Spleen (tissue), 11 donors: ENCODE results near the gene PPP1R3A. TPM values are rescaled to one million over a fixed set of nuclear protein-coding genes. Genes with fewer than 3 reads are reported as not detected.

Experiments
- DNase-seq: peaks from one replicate; pipeline ENCODE4 v3.0.0-alpha.2; 2020
- H3K27ac ChIP-seq, 8 donors: fragments of 200-600 bp; sonication (generic) in 7 of 8; 1 replicate in 4 of 8; 2 replicates in 4 of 8; pipeline versions ENCODE4 v1.5.0 to v1.8.0; 2016 to 2021; ENCODE audit warnings: inconsistent platforms in 4 of 8, mild to moderate bottlenecking in 4 of 8, moderate library complexity in 1 of 8
- H3K27me3 ChIP-seq, 7 donors: fragments of 200-600 bp; sonication (generic) in 6 of 7; replicated peaks in 1 of 7; 1 replicate in 4 of 7; 2 replicates in 3 of 7; pipeline versions ENCODE4 v1.5.0 to v1.8.0; 2016 to 2021; ENCODE audit warnings: inconsistent platforms in 3 of 7, mild to moderate bottlenecking in 1 of 7
- H3K36me3 ChIP-seq, 6 donors: fragments of 200-600 bp; sonication (generic) in 5 of 6; 1 replicate in 4 of 6; 2 replicates in 2 of 6; pipeline versions ENCODE4 v1.5.0 to v1.8.0; 2016 to 2021; ENCODE audit warnings: inconsistent platforms in 2 of 6
- H3K4me1 ChIP-seq, 6 donors: fragments of 200-600 bp; sonication (generic) in 5 of 6; 1 replicate in 3 of 6; 2 replicates in 3 of 6; pipeline versions ENCODE4 v1.5.0 to v1.8.0; 2016 to 2021; ENCODE audit warnings: inconsistent platforms in 3 of 6
- H3K4me3 ChIP-seq, 8 donors: fragments of 200-600 bp; sonication (generic) in 7 of 8; 1 replicate in 4 of 8; 2 replicates in 4 of 8; pipeline versions ENCODE4 v1.5.0 to v1.8.0; 2016 to 2021; ENCODE audit warnings: inconsistent platforms in 4 of 8, mild to moderate bottlenecking in 4 of 8, moderate library complexity in 2 of 8
- H3K9me3 ChIP-seq, 8 donors: fragments of 200-600 bp; sonication (generic) in 7 of 8; 1 replicate in 4 of 8; 2 replicates in 4 of 8; pipeline versions ENCODE4 v1.5.0 to v1.8.0; 2016 to 2021; ENCODE audit warnings: inconsistent platforms in 4 of 8
- CTCF ChIP-seq, 11 experiments: fragments of 200-600 bp in 7 of 11; fragments of 450-650 bp in 4 of 11; sonication (generic) in 4 of 11; IDR thresholded peaks in 8 of 11; conservative IDR thresholded peaks in 3 of 11; 1 replicate in 7 of 11; 2 replicates in 4 of 11; pipeline versions ENCODE4 v1.4.0 to v1.8.0; 2016 to 2021; ENCODE audit warnings: antibody characterized with exemption in 11 of 11, inconsistent platforms in 4 of 11, mild to moderate bottlenecking in 1 of 11
- POLR2A ChIP-seq, 3 donors: fragments of 450-650 bp; IDR thresholded peaks; one replicate each; pipeline ENCODE4 v1.5.1; 2017; ENCODE audit warnings: antibody characterized with exemption in 3 of 3, mild to moderate bottlenecking in 1 of 3
- POLR2AphosphoS5 ChIP-seq, 3 donors: sonication (generic); formaldehyde crosslinking; IDR thresholded peaks; one replicate each; pipeline ENCODE4 v1.5.1; 2017; ENCODE audit warnings: antibody characterized with exemption in 3 of 3
- WGBS, 5 donors: extraction: QIAGEN DNeasy Blood & Tissue Kit in 3 of 5; methylation state at CpG; one replicate each; pipeline versions ENCODE4 v1.1.5 to v1.1.7; 2013 to 2018; 5-methylcytosine and 5-hydroxymethylcytosine counted together
- intact Hi-C: fragments of 100-400 bp; cut with DNase I; formaldehyde crosslinking; loops from one replicate; pipeline ENCODE4 v1.15.0; 2023; ENCODE audit warnings: low total_unique reads
- polyA plus RNA-seq, 3 donors: library from polyadenylated mRNA; stranded (reverse); fragments of 200-250 nt; gene quantifications; one replicate each; pipeline ENCODE4 v1.2.1, GENCODE V29; 2013
- total RNA-seq, 7 donors: library from RNA; depleted of rRNA in 3 of 7; stranded (reverse); fragments of >200 nt in 3 of 7; fragmentation: NEBNext Ultra II Directional in 4 of 7; extraction: Animal tissue kit (Norgen Biotek cat#: 25700) in 4 of 7; gene quantifications; one replicate each; pipeline versions ENCODE4 v1.1.0 to v1.2.1, GENCODE V29; 2016 to 2021
- donor health status: healthy with polysubstance abuse.
- donor health status: DM: no; HTN: no; CAD: no; lungs with moderate emphysema.
- donor health status: DM: no; HTN: no; CAD: no.
- donor health status: Bipolar disorder and iron deficiency.
- donor health status: healthy.
- donor health status: DM: no; HTN: no; CAD: no.
- donor health status: DM: yes; HTN: yes; CAD: no.

The PPP1R3A gene
- total and polyA plus RNA-seq, 10 donors = not detected

- TF ChIP-seq POLR2A (IDR thresholded peaks at IDR 0.05) (no peak), POLR2AphosphoS5 (IDR thresholded peaks at IDR 0.05) (no peak), CTCF (IDR thresholded peaks at IDR 0.05 in 8 of 11, conservative IDR thresholded peaks at IDR 0.05 in 3 of 11) (no peak)
- Histone ChIP-seq H3K4me1 (no peaks in the 10 kb centered on the region), H3K27ac (no peak overlapping the region), H3K27me3 (no peaks in the 10 kb centered on the region), H3K9me3 (no peaks in the 10 kb centered on the region), H3K36me3 (no peaks in the 10 kb centered on the region), H3K4me3 (no peak overlapping the region)
- DNase-seq = no peak
- 77 to 94% (median 85%) methylated on average over 2 of the region's 2 CpGs for WGBS, 5 donors
- intact Hi-C loops = no loop called here
Measured at GRCh38 chr7:113875224-113875623, 43.6 kb downstream of the PPP1R3A start.

GRCh38 chr7:113873554-113874151, 45.2 kb downstream of the PPP1R3A start:
- DNase-seq = no peak
- WGBS, 5 donors = 65 to 83% (median 72%) methylated on average over 2 of the region's 2 CpGs

GRCh38 chr7:113872981-113873380, 45.8 kb downstream of the PPP1R3A start:
- 92 to 96% (median 94%) methylated on average over 1 of the region's 1 CpG for WGBS, 5 donors
- DNase-seq = no peak

More at GRCh38 chr7:113873554-113874151, 45.2 kb downstream of the PPP1R3A start:
- Histone ChIP-seq H3K36me3 (no peaks in the 10 kb centered on the region), H3K9me3 (no peaks in the 10 kb centered on the region), H3K4me3 (no peak overlapping the region), H3K4me1 (no peaks in the 10 kb centered on the region), H3K27ac (no peak overlapping the region), H3K27me3 (no peaks in the 10 kb centered on the region)
- TF ChIP-seq CTCF (IDR thresholded peaks at IDR 0.05 in 8 of 11, conservative IDR thresholded peaks at IDR 0.05 in 3 of 11) = no peak
- no peak for TF ChIP-seq POLR2A (IDR thresholded peaks at IDR 0.05)
- no peak for TF ChIP-seq POLR2AphosphoS5 (IDR thresholded peaks at IDR 0.05)
- intact Hi-C loops = no loop called here

GRCh38 chr7:113867325-113867724, 51.5 kb downstream of the PPP1R3A start:
- no peak overlapping the region for H3K4me3 ChIP-seq
- H3K9me3 ChIP-seq = peaks cover 0 to under 1% (median 0%) of the 10 kb centered on the region in 8 donors
- H3K4me1 ChIP-seq = no peaks in the 10 kb centered on the region
- WGBS, 5 donors = 77 to 81% (median 79%) methylated on average over 2 of the region's 2 CpGs
- DNase-seq = no peak
- H3K27ac ChIP-seq = no peak overlapping the region
- TF ChIP-seq POLR2A (IDR thresholded peaks at IDR 0.05) (no peak), POLR2AphosphoS5 (IDR thresholded peaks at IDR 0.05) (no peak), CTCF (IDR thresholded peaks at IDR 0.05 in 8 of 11, conservative IDR thresholded peaks at IDR 0.05 in 3 of 11) (no peak)
- H3K36me3 ChIP-seq = no peaks in the 10 kb centered on the region
- H3K27me3 ChIP-seq = no peaks in the 10 kb centered on the region
- intact Hi-C loops = no loop called here

More at GRCh38 chr7:113872981-113873380, 45.8 kb downstream of the PPP1R3A start:
- no peaks in the 10 kb centered on the region for H3K36me3 ChIP-seq
- no peaks in the 10 kb centered on the region for H3K27me3 ChIP-seq
- no peak overlapping the region for H3K4me3 ChIP-seq
- no peaks in the 10 kb centered on the region for H3K4me1 ChIP-seq
- intact Hi-C loops = no loop called here
- no peaks in the 10 kb centered on the region for H3K9me3 ChIP-seq
- TF ChIP-seq CTCF (IDR thresholded peaks at IDR 0.05 in 8 of 11, conservative IDR thresholded peaks at IDR 0.05 in 3 of 11) (no peak), POLR2A (IDR thresholded peaks at IDR 0.05) (no peak), POLR2AphosphoS5 (IDR thresholded peaks at IDR 0.05) (no peak)
- no peak overlapping the region for H3K27ac ChIP-seq
